GM12872 (cell line): Measurements from ENCODE around the gene MAP1LC3A.

Experiments used
- CTCF ChIP-seq: IDR thresholded peaks from 3 replicates; pipeline ENCODE4 v1.5.1; 2011; ENCODE audit warnings: low read depth, mild to moderate bottlenecking, low read length, moderate library complexity; ENCODE audit not compliant: insufficient read depth

The MAP1LC3A gene

GRCh38 chr20:34566978-34567891, 8.7 kb downstream of the MAP1LC3A start:
- TF ChIP-seq CTCF: no peak

DNA sequence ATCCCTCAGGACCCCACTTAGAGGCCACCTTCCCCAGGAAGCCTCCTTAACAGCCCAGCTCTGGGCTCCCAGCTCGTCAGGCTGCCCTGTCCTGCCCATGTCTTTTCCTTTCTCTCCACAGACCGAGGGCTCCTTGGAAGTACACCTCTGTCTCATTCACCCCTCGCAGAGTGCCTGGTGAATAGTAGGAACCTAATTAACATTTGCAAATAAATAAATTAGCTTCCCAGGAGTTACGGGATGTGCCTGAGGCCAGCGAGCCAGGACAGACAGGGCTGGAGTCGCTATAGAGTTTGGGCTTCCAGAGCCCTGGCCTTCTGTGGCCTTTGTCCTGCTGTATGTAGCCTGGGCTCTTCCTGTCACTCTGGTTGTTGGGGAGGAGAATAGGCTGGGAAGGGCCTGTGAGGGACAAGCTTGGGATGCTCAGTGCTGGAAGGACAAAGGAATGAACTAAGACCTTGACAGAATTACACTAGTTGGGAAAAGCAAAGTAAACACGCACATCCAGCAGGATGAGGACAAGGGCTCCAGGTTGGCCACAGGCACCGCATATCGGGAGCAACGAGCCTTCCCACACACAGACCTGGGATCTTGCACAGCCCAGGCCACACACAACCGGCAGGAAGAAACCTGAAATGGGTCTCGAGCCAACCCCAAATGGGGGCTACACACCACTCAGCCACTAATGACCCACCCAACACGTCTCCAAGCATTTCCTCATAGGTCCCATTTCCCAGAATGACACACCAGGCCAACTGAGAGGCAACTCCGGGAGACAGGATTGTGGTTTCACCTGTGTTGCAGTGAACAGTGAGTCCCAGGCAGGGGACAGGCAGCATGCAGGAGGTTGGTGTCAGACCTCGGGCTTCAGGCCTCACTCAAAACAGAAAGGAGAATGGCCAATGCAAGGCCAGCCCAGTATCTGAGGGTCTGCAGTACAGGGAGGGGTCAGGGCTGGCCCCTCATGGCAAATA, 9.7 kb downstream of the MAP1LC3A start:
- TF ChIP-seq CTCF: no peak

DNA sequence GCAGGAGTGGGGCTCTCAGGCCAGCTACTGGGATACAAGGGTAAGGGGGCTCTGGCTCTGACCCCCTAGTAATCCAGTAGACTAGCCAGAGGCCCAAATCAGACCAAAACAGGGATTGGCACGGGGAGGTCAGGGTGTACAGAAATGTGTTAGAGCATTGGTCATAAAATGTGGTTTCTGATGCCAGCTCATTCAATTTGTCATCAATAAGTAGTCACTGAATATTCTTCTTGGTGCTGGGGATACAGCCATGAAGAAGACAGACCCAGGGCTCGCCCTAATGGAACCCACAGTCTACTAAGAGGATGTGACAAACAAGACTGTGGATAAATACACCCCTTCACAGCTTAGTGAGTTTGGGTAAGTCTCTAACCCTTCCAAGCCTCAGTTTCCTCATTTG, 11.1 kb downstream of the MAP1LC3A start:
- no peak for TF ChIP-seq CTCF

GRCh38 chr20:34570859-34571306, 12.4 kb downstream of the MAP1LC3A start:
- no peak for TF ChIP-seq CTCF

- no peak for TF ChIP-seq CTCF
Measured at GRCh38 chr20:34571753-34572152, 13.2 kb downstream of the MAP1LC3A start.

DNA sequence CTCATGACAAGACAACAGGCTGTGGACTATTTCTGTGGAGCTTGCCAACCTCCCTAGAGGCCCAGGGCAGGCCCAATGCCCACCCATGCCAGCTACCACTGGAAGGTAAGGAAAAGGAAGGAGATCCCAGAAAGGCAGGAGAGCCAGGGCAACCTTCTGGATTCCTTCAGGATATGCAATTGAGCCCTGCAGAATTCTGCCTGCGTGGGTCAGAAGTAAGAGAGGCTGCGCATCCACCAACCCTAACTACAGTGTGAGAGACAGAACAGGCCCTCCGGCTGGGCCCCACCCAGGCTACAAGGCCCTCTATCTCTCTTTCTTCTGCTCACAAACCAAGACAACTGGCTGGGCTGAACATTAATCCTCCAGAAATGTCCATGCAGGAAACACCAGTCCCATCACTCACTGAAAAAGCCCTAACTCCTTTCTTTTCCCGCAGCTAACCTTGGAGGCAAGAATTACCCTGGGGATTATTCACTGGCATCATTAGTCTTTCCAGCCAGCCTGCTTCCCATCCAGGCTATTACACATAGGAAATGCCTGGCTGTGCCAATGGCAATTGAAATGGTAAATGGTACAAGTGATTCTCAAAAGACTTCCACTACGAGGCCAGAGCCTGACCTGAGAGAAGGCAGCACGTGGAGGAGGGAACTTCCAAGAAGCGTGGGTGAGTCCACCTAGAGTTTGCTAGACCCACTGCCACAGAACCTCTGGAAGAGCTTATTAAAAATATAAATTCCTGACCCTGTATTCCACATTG, 15.2 kb downstream of the MAP1LC3A start:
- TF ChIP-seq CTCF: no peak
